Mammary epithelial cell (primary cell): ENCODE measurements around the gene GCGR.

Experiments used
- EZH2 ChIP-seq: IDR thresholded peaks from 2 replicates; pipeline ENCODE4 v1.6.1; 2012; ENCODE audit warnings: low read length, inconsistent platforms, borderline replicate concordance
- TF ChIP-seq, protein P1 (sequence below), 2 donors: IDR thresholded peaks in 1 of 2; conservative IDR thresholded peaks in 1 of 2; 2 replicates each; pipeline ENCODE4 v1.5.1; 2011 to 2012; ENCODE audit warnings: inconsistent platforms in 2 of 2, low read length in 2 of 2, mild to moderate bottlenecking in 2 of 2, control low read depth in 1 of 2, low read depth in 1 of 2; ENCODE audit not compliant: insufficient read depth in 1 of 2; ENCODE audit errors: extremely low read depth in 1 of 2

GRCh38 chr17:81821603-81822311 is 17.8 kb downstream of the GCGR start:
- TF ChIP-seq EZH2 = no peak
- TF ChIP-seq, protein P1, sequence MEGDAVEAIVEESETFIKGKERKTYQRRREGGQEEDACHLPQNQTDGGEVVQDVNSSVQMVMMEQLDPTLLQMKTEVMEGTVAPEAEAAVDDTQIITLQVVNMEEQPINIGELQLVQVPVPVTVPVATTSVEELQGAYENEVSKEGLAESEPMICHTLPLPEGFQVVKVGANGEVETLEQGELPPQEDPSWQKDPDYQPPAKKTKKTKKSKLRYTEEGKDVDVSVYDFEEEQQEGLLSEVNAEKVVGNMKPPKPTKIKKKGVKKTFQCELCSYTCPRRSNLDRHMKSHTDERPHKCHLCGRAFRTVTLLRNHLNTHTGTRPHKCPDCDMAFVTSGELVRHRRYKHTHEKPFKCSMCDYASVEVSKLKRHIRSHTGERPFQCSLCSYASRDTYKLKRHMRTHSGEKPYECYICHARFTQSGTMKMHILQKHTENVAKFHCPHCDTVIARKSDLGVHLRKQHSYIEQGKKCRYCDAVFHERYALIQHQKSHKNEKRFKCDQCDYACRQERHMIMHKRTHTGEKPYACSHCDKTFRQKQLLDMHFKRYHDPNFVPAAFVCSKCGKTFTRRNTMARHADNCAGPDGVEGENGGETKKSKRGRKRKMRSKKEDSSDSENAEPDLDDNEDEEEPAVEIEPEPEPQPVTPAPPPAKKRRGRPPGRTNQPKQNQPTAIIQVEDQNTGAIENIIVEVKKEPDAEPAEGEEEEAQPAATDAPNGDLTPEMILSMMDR (conservative IDR thresholded peaks at IDR 0.05 in 1 of 2, IDR thresholded peaks at IDR 0.05 in 1 of 2; ENCODE audit: extremely low read depth in 1 of 2, insufficient read depth in 1 of 2, low read depth in 1 of 2, low read length in 2 of 2) = peak; percentile 58 to 76
